Stimulated activated CD4-positive, alpha-beta T cell treated with anti-CD3 and anti-CD28 coated beads, Interleukin-15, amount 100 ng/mL, for 24 hours (primary cell): ENCODE measurements around the gene IRX3.
A peak's percentile ranks its signal among the peaks of the same experiment; 100 is the strongest.
"Not testable (repeated sequence)": the region's sequence is repeated elsewhere in the genome, so short reads cannot be mapped to it uniquely, and the experiment has no call there.

Experiments
- DNase-seq: peaks from one replicate; pipeline ENCODE4 v3.0.0-alpha.2; 2020

IRX3 gene

DNA sequence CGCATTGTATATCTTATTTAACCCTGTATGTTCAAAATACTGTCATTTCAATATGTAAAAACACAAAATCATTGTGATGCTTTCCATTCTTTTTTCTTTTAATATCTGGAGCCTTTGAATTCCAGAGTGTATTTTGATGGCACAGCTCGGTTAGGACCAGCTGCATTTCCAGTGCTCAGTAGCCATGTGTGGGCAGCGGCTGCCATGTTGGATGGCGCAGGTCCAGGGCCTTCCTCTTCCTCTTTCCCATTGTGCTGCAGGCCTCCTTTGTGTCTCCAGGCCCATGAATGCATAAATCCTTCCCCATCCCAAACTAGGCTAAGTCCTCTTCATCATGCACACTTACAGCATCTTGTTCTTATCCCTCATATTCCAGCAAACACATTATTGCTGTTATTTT lies 13.0 kb downstream of the IRX3 start:
- DNase-seq, result no peak

DNA sequence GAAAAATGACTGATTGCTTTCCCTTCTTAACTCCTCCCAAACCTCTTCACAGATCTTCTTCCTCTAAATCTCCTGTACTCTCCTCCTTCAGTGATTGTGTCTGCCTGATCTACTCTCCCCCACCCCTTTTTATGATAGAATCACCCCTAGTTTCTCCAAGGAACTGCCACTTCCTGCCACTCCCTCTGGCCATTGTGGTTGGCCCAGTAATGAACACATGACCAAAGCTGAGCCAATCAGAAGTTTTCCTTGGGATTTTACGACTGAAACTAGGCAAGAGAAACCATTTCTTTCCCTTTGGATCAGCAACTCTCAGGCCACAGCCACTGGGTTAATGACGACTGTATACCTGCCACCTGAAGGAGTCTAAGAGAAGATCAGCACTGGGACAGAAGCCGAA lies 15.9 kb downstream of the IRX3 start:
- DNase-seq, result no peak

DNA sequence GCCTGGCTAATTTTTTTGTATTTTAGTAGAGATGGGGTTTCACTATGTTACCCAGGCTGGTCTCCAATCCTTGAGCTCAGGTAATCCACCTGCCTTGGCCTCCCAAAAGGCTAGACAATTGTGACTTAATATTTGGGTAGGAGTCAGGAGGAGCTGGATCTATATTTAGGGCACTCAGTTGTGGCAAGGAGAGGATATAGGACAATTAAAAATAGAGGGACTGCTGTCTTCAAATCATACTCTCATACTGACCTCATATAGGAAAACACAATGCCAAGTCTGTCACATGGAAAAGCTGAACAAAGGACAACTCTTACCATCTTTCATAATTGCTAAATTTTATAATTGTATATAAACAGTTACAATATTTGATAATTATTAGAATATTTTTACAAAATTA lies 17.1 kb downstream of the IRX3 start:
- DNase-seq, result no peak

DNA sequence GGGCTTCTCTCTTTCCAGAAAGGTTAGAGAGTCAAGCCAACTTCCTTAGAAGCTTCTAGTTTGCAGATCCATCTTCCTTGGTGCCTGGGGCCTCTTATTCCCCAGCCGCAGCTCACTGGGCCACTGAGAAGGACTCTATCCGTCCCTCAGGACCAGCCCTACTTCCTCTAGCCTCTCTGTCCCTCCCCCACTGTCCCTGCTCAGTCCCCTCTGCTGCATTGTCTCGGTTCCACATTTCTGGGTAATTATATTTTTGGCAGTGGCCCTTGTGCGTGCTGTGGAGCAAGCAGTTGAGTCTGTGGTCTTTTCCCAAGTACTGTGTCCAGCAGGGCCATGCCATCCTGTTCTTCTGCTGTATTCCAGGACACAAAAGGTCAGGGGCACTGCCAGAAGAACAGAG lies 17.8 kb downstream of the IRX3 start:
- no peak for DNase-seq

DNA sequence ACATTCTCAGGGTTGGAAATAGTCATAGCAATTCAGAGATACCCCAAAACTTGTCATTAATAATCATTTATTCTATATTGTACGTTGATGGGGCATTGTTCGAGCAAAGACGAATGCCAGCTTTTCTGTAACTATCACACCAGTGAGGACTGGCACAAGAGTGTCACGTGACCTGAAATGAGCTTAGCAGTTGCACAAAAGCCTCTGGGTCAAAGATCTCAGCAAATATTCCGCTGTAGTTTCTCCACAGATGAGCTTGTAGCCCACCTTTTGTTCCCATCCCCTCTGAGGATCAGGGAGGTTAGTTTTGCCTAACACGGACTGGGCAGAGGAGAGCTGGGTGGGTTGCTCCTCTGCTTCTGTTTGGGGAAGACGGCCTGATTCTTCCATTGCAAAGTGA lies 18.2 kb downstream of the IRX3 start:
- no peak for DNase-seq

DNA sequence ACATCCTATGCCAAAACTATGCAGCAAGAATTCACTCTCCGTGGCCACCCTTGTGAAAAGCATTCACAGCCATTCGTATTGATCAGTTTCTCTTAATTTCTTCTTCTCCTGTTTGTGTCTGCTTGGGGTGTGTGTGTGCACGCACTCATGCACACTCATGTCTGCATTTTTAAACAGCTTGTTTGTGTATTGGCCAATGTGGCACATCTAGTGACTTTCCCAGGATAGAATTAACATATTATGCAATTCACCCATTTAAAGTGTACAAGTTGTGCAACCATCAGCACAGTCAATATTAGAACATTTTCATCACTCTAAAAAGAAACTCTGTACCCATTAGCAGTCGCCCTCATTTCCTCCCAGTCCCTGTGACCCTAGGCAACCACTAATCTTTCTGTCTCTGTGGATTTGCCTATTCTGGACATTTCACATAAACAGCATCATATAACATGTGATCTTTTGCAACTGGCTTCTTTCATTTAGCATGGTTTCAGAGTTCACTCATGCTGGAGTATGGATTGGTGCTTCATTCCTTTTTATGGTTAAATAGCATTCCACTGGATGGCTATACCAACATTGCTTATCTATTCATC lies 20.1 kb downstream of the IRX3 start:
- no peak for DNase-seq

DNA sequence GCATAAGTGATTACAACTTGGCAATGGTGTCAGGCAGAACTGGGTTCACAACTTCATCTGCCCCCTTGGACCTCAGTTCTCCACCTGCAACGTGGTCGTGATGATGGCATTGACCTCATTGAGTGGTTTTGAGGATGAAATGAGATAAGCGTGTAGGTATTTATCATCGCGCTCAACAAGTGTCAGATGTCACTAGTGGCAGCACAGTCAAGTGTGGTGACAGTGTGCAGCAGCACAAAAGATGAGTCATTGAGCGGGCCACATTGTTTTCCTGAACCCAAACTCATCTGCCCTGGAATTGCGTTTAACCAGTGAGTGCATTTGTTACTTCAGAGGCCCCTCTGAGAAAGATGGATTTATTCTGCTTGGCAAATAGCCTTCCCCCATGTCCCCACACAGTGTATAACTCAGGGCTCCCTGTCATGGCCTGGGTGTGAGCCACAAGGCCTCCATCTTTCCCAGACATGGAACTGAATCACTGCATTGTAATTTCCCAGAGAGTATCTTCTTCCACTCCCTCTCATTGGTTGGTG lies 20.9 kb downstream of the IRX3 start:
- DNase-seq, result no peak

DNA sequence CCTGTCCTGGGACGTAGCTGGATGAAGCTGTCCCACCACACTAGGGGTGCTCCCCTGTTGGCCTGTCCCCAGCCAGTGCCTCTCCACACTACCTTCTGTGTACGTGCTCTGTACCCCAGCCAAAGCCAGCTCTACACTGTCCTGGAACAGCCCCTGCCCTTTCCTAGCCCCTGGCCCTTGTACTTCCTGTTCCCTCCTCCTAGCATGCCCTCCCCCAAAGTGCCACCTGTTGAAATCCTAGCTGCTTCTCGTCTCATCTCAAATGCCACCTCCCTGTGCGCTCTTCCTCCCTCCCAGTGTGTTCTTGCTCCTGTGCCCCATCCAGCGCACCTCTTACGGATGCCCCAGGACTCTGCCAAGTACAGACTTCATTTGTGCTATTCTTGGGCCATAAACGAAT lies 33.5 kb downstream of the IRX3 start:
- no peak for DNase-seq

DNA sequence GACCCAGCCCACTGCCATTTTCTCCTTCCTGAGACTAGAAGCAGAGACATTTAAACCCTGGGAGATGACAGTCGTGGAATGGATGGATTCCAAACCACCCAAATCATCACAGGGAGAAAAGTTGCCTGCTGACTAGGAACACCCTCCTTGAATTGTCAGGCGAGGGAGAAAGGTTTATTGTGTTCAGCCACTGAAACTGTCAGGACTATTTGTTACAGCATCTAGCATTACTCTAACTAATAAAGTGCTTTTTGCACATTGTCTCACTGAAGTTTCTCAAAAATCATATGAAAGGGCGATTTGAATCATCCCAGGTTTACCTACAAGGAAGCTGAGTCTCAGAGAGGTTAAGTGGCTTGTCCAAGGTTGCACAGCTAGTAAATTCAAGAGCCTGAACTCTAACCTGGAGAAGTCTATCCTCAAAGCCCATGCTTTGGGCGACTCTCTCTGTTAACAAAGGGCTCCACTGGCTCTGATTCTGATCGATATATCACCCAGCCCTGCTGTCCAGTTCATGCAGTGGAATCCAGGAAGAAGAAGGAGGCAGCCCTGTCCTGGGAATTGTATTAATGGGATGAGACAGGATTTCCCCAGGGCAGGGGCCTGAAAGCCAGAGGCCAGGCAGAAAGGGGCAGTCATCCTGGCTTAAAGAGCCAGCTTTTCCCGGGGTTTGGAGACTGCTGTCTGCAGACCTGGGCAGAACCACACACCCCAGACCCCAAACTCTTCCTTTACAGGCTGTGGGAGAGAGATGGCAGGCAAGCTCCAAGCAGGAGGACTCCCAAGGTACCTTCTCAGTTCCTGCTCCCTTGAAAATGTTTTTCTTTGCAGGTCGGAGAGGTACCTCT lies 37.5 kb downstream of the IRX3 start:
- DNase-seq, result no peak

DNA sequence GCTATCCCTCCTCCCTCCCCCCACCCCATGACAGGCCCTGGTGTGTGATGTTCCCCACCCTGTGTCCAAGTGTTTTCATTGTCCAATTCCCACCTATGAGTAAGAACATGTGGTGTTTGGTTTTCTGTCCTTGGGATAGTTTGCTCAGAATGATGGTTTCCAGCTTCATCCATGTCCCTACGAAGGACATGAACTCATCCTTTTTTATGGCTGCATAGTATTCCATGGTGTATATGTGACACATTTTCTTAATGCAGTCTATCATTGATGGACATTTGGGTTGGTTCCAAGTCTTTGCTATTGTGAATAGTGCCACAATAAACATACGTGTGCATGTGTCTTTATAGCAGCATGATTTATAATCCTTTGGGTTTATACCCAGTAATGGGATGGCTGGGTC lies 38.9 kb downstream of the IRX3 start:
- DNase-seq, result not testable (repeated sequence)

DNA sequence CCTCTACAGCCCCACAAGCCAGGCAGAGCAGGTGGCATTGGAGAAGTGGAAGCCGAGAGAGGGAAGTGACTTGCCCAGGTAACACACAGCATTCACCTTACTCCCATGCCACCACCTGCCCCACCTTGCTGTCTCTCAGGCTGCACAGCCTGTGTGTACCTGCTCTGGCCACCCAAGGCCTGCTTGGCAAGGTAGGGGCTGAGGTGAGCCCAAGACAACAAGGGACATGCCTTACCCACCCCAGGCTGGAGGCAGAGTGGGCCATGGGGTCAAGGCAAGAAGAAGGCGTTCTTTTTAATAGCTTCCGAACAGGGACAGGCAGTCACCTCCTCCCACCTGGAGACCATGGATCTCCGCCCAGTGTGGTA lies 40.1 kb downstream of the IRX3 start:
- DNase-seq, result no peak

DNA sequence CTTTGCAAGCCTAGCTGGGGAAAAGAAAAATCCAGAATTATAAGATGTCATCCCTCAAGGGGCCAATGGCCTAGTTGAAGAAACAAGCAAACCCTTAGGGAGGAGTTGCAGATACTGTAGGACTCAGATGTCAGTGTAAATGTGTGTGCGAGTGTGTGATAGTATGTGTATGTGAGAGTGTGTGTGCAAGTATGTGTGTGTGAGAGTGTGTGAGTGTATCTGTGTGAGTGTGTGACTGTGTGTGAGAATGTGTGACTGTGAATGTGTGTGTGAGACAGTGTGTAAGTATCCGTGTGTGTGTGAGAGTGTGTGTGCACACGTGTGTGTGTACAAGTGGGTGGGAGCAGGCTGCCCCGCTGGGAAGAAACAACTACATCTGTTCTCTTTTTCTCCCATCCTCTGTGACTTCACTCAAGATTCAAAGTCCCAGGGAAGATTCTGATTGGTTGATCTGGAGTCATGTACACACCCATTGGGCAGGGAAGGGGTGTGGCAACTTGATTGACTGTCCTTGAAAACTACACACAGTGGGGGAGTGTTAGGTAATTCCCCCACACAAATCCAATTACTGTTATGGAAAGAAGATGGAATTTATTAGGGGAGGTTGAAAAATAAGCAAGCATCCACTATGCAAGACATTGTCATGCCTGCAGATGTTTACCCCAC lies 40.7 kb downstream of the IRX3 start:
- no peak for DNase-seq

DNA sequence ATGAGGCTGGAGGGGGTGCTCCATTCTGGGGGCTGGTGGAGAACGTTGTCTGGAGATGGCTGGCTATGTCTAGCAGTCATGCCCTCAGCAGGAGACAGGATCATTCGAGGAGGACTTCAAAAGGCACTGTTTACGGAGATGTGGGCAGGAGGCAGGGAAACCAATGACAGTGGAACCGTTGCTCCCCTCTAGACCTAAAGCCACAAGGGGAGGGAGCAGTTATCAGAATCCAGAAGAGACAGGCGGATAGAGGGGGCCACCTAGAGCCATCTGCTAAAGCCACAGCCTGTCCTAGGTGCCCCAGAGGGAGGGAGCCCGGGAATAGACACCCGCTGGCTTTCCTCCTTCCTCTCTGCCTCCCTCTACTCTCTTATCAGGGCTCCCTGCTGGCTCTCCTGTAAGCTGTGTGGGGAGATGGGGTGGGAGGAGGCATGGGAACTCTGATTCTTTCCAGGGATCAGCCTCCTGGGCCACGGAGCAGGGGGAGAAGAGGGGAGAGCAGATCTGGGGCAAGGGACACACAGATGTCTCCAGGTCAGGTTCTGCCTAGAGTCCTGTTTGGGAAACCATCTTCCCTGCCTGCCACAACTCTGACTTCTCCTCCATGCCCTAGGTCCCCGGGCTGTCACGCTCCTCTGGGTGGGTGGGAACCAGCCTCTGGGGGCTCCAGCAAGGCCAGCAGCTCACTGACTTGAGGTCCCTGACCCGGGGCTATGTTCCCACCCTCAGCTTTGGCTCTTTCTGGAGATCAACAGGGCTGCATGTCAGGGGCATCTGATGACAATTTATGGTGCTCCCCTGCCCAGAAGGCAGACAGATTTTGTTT lies 42.3 kb downstream of the IRX3 start:
- no peak for DNase-seq

DNA sequence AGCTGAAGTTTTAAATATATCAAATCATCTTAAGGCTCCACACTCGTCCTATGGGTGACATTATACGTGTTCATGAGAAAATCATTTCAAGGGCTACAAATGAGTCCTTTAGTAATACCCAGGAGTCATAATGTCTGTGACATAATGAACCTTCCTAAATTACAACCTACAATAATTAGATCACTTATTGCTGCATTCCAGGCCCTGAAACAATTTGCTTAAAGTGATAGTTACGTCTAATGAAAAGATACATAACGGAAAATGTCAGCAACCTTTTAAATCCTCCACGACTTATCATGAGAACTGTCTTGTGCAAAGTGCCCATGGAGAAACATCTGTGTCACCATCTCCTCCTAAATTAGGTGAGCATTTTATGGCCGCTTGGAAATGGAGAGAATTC lies 43.4 kb downstream of the IRX3 start:
- DNase-seq, result no peak

DNA sequence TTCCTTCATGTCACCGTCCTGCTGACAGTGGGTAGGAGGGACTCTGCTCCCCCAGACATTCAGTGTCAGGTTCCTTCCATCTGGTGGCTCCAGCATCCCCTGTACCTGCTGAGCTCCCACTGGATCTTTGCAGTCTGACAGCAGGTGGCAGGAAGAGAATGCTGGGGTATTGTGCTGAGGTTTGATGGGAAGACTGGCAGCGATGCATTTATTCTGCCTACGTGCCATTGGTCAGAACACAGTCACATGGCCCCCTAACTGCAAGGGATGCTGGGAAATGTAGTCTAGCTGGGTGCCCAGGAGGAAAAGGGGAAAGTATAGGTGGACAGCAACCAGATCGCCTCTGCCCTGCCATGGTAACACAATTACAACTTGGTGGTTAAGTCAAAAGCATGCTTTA lies 44.4 kb downstream of the IRX3 start:
- DNase-seq, result peak; percentile 3

DNA sequence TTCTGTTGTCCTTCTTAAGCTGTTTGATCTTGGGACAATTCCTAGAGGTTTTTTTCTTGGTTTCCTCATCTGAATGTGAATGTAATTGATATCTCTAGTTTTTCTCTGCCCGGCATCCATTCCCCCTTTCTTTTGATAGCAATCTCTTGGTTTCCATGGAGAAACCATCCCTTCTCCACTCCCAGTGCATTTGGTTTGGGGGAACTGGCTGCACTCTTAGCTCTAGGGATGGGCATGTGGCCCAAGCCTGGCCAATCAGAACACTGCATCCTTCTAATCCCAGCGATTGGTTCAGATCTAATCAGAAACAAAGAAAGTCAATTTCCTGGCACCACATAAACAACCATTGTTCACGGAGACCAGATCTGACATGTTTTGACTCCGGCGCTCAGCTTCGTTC lies 45.1 kb downstream of the IRX3 start:
- DNase-seq, result no peak

DNA sequence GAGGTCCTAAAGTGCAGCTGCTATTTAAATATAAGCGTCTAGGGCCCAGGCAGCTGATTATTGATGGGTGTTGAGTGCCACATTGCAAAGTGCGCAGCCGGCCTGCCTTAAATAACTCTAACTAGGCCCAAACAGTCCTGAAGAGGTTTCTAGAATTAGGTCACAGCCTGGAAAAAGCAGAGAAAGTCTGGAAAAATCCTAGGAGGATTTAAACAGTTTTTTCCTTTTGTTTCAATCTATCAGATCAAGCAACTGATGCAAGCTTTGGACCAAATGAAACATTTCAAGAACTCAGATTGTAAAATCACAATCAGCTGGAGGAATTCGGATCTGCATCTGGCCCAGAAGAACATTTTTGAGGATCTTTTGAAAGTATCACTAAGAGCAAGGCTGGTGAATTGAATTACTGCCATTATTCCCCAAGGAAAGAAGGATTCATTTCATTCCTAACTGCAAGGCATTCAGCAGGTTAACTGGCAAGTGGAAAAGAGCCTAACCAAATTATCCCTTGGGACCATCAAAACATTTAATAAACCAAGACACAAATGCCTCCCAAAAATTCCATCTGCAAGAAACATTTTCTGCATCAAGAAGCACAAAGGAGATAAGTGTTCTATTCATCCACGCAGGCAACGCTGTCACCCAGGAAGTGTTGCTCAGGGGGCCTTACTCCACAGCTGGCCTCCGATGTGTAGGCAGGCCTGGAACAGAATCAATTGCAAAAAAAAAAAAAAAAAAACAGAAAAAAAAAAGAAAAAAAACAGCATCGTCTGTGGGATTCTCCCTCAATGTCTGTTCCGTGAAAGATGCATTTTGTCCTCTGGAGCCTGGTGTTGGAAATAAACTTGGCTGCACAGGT lies 46.1 kb downstream of the IRX3 start:
- DNase-seq, result no peak

DNA sequence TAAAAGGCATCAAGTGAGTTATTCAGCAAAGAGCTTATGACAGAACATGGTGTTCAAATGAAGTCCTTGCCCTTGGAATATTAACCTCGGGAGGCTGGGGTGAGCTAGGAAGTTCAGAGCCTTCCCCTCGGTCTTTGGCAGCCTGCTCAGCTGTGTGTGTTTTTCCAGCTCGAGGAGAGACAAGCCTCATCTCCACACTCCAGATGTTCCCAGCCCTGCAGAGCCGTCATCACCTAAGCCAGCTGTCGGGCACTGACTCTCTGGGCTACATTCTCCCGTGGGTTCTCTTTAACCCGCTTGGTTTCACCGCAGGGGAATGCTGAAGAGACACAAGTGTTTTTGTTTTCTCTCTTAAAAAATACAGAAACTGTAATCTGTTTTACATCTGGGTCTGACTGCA lies 47.1 kb downstream of the IRX3 start:
- no peak for DNase-seq

DNA sequence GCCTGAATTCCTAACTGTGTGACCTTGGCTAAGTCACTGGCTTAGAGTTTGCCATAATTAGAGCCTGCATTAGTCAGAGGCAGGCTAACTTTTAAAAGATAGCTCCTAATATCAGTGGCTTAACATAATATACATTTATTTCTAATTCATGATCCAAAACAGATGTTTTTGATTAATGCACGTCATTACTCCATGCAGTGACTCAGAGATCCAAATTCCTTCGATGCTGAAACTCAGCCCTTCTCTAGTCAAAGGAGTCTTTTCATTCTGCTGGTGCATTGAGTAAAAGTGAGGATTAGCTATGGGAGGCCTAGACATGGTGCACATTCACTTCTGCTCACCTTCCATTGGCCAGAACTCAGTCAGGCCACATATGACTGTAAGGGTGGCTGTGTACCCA lies 49.8 kb downstream of the IRX3 start:
- DNase-seq, result no peak

DNA sequence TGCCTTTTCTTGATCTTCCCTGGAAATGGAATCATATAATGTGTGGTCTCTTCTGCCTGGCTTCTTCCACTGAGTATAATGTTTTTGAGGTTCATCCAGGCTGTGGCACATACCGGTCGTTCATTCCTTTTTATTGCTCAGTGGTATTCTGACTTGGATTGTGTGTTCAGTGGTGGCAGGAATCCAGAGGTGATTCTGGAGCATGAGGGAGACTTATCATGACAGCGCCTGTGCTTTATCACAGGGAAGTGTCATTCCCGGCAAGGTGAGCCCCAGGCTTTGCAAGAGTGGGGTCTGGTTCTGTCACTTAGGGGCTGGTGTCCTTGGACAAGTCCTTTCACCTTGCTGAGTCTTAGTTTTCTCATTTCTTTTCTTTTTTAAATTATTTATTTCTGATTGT lies 53.0 kb downstream of the IRX3 start:
- no peak for DNase-seq
